ENCODE measurements around the gene ATG3. TPM values are rescaled to one million over a fixed set of nuclear protein-coding genes. Genes with fewer than 3 reads are reported as not detected.
"Not testable (repeated sequence)": the region's sequence is repeated elsewhere in the genome, so short reads cannot be mapped to it uniquely, and the experiment has no call there.

Gene ATG3
- total RNA-seq, 1 experiment from 2014 or later, result 117 TPM

- no peak for DNase-seq
- Histone ChIP-seq H3K79me2 (ENCODE audit: low read length) (no peaks in the 10 kb centered on the region), H3K27ac (ENCODE audit: low read length) (no peak overlapping the region), H3K9ac (ENCODE audit: low read length) (no peak overlapping the region), H3K36me3 (ENCODE audit: low read depth, low read length) (no peaks in the 10 kb centered on the region), H4K20me1 (ENCODE audit: low read length) (no peaks in the 10 kb centered on the region), H3K27me3 (ENCODE audit: low read length) (peaks cover 61% of the 10 kb centered on the region), H3K4me2 (ENCODE audit: low read length) (no peak overlapping the region), H3K4me1 (ENCODE audit: insufficient read depth, low read length) (no peaks in the 10 kb centered on the region), H2AFZ (ENCODE audit: low read length) (no peak overlapping the region), H3K9me3 (ENCODE audit: low read length) (no peaks in the 10 kb centered on the region), H3F3A (ENCODE audit: low read length, unreplicated experiment) (no peaks in the 10 kb centered on the region), H3K4me3 (ENCODE audit: low read length) (no peak overlapping the region), H3K9me2 (replicated peaks; ENCODE audit: low read length) (no peaks in the 10 kb centered on the region)
- BruUV-seq (replicated peaks), result no TSS peak
- no peak for ATAC-seq
- ChIA-PET POLR2A (ENCODE audit: unreplicated experiment) (no interaction called here), CTCF (no interaction called here)
- no peak for TF ChIP-seq EZH2 (IDR thresholded peaks at IDR 0.05; ENCODE audit: low read length, unreplicated experiment)
- TF ChIP-seq EZH2phosphoT487 (IDR thresholded peaks at IDR 0.05; ENCODE audit: borderline replicate concordance, low read length), result no peak
- no peak for TF ChIP-seq CTCF (conservative IDR thresholded peaks at IDR 0.05; ENCODE audit: low read depth, low read length)
- intact Hi-C loops (cut with micrococcal nuclease), result no loop called here
Measured at GRCh38 chr3:112496366-112497067, 65.2 kb downstream of the ATG3 start.

DNA sequence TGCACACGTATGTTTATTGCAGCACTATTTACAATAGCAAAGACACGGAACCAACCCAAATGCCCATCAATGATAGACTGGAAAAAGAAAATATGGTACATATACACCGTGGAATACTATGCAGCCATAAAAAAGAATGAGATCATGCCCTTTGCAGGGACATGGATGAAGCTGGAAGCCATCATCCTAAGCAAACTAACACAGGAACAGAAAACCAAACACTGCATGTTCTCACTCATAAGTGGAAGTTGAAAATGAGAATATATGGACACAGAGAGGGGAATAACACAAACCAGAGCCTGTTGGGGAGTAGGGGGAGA is 67.4 kb downstream of the ATG3 start:
- H3K9me3 ChIP-seq (ENCODE audit: low read length); H3F3A ChIP-seq (ENCODE audit: low read length, unreplicated experiment); CTCF ChIA-PET; H3K4me2 ChIP-seq (ENCODE audit: low read length); H3K9ac ChIP-seq (ENCODE audit: low read length); H2AFZ ChIP-seq (ENCODE audit: low read length); H3K79me2 ChIP-seq (ENCODE audit: low read length); BruUV-seq (replicated peaks); POLR2A ChIA-PET (ENCODE audit: unreplicated experiment); H4K20me1 ChIP-seq (ENCODE audit: low read length); H3K9me2 ChIP-seq (replicated peaks; ENCODE audit: low read length); H3K27ac ChIP-seq (ENCODE audit: low read length); DNase-seq; H3K36me3 ChIP-seq (ENCODE audit: low read depth, low read length); H3K4me3 ChIP-seq (ENCODE audit: low read length); intact Hi-C loops (cut with micrococcal nuclease); ATAC-seq; H3K4me1 ChIP-seq (ENCODE audit: insufficient read depth, low read length): not testable (repeated sequence)
- H3K27me3 ChIP-seq (ENCODE audit: low read length), result peaks cover 61% of the 10 kb centered on the region

DNA sequence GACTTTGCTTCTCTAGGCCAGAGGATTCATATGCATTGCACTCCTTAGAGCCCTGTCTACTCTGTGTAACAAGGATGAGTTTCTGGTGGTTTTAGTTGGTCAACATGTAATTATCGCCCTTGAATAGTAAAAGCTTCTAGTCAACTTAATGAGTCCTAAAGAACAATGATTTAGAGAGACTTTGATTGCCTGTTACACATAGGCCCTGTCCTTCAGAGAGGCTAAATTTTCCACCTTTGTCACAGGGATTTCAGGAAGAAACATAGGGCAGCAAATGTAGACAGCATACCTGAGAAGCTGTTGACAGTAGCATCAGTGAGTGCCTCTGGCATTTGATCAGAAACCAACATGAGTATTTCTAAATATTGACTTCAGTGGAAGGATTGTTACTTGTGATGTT is 69.6 kb downstream of the ATG3 start:
- H3K27ac ChIP-seq (ENCODE audit: low read length), result no peak overlapping the region
- POLR2A ChIA-PET (ENCODE audit: unreplicated experiment), result no interaction called here

More for the DNA sequence above, 69.6 kb downstream of the ATG3 start:
- no peak overlapping the region for H3K4me2 ChIP-seq (ENCODE audit: low read length)
- no peaks in the 10 kb centered on the region for H3K9me2 ChIP-seq (replicated peaks; ENCODE audit: low read length)
- H2AFZ ChIP-seq (ENCODE audit: low read length), result no peak overlapping the region
- ATAC-seq (no peak), DNase-seq (no peak)
- H3K27me3 ChIP-seq (ENCODE audit: low read length), result peaks cover 41% of the 10 kb centered on the region
- intact Hi-C loops (cut with micrococcal nuclease), result no loop called here
- H3K4me1 ChIP-seq (ENCODE audit: insufficient read depth, low read length), result no peaks in the 10 kb centered on the region
- no peak overlapping the region for H3K9ac ChIP-seq (ENCODE audit: low read length)
- H3K36me3 ChIP-seq (ENCODE audit: low read depth, low read length), result no peaks in the 10 kb centered on the region
- CTCF ChIA-PET, result no interaction called here
- no peak overlapping the region for H3K4me3 ChIP-seq (ENCODE audit: low read length)
- BruUV-seq (replicated peaks), result no TSS peak
- no peaks in the 10 kb centered on the region for H3F3A ChIP-seq (ENCODE audit: low read length, unreplicated experiment)
- H4K20me1 ChIP-seq (ENCODE audit: low read length), result no peaks in the 10 kb centered on the region
- H3K79me2 ChIP-seq (ENCODE audit: low read length), result no peaks in the 10 kb centered on the region
- no peaks in the 10 kb centered on the region for H3K9me3 ChIP-seq (ENCODE audit: low read length)
- no peak for TF ChIP-seq EZH2 (IDR thresholded peaks at IDR 0.05; ENCODE audit: low read length, unreplicated experiment)
- no peak for TF ChIP-seq CTCF (conservative IDR thresholded peaks at IDR 0.05; ENCODE audit: low read depth, low read length)
- TF ChIP-seq EZH2phosphoT487 (IDR thresholded peaks at IDR 0.05; ENCODE audit: borderline replicate concordance, low read length), result no peak

Data from PC-3 (cell line).